HG03045 (cell line): ENCODE data around the gene KAT6B.

Source experiments
- ATAC-seq: cut with Tn5 transposase; IDR thresholded peaks from one replicate; pipeline ENCODE4 v1.9.1; 2021; ENCODE audit warnings: mild to moderate bottlenecking, moderate library complexity; ENCODE audit not compliant: unreplicated experiment

Gene KAT6B

DNA sequence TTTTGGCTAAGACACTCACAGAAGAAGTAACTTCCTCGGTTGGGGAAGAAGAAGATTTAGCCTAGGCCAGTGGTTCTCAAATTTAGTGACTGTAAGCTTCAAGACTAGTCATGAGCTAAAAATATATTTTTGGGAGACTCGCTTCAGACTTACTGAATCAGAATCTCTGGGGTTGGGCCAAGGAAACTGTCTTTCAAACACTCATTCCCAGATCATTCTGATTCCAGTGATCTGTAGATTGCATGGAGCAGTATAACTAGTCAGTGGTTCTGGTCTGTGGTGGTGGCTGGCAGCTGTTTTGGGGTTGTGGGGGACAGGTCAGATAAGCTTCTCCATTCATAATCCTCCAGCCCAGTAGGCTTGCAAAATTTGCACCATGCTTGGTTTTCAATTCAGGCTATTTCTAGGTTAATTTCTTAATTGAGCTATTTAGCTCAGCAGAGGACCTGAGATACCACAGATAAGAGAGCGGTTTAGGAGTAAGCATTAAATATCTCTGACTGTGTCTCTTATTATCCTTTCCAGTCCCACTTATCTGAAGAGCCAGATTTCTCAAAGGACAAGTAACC lies 3.8 kb upstream of the KAT6B start:
- ATAC-seq: no peak

DNA sequence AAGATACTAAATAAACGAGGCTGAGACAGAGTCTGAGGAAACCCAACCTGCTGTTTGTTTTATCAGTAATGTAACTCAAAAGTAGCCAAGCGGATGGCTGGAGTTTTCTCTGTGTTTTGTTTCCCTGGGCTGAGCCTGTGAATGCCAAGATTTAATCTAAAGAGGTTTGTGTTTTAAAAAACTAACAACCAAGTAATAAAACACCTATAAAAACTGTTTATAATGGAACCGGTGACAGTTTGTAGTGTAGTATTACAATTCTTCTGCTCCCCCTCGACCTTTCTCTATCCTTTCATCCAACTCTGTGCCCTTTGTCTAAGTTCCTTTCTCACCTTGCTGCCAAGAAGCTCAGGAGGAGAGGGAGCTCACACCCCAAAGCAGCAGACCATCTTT lies 2.6 kb upstream of the KAT6B start:
- no peak for ATAC-seq

DNA sequence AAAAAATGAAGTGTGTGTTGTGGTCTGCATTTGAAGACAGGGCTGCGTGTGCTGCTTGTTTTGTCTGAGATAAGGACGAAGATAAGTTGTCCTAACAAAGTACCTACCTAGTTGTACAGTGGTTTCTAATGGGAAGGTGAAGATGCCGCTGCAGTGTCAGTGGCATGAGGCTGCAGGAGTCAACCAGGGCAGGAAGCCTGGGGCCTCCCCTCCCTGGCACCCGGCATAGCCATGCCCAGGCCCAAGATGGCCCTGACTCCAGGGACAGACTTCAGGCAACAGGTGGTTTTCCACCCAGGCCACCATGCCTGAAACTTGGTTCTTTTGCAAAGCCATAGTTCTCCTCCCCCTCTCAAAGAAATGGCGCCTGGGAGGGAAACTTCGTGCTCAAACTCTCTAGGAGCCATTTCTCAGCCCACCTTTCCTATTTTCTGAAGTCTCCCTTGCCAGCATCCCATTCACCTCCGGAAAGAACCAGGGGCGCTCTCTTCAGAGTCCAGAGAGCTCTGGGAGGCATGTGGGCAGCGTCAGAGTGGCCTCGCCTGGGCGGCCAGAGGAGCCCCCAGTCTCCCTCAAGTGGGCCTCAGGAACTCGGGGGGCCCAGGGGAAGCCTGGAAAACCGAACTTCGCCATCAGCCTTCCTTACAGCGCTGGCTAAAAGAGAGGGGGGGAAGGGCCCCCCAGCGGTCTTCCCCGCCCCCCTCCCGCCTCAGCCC lies 2.1 kb upstream of the KAT6B start:
- no peak for ATAC-seq

DNA sequence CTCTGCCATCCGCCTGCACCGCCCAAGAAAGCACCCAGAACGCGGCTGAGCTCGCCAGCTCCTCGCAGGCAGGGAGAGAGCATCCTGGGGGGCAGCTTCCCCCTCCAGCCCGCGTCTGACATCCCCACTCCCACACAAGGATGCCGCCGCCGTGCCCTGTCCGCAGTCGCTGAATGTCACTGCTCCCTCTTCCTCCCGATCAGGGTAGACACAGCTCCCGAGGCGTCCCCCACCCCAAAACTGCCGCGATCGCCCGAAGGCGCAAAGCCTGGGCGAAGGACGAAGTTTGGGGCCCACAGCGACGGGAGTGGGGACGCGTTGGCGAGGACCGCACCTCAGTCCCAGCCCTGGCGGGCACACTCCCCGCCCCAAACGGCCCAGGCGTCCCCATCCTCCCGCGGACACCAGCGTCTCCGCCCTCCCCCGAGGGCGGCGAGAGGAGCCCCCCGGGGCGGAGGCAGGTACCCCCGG lies 1.5 kb upstream of the KAT6B start:
- ATAC-seq: peak; percentile 0

DNA sequence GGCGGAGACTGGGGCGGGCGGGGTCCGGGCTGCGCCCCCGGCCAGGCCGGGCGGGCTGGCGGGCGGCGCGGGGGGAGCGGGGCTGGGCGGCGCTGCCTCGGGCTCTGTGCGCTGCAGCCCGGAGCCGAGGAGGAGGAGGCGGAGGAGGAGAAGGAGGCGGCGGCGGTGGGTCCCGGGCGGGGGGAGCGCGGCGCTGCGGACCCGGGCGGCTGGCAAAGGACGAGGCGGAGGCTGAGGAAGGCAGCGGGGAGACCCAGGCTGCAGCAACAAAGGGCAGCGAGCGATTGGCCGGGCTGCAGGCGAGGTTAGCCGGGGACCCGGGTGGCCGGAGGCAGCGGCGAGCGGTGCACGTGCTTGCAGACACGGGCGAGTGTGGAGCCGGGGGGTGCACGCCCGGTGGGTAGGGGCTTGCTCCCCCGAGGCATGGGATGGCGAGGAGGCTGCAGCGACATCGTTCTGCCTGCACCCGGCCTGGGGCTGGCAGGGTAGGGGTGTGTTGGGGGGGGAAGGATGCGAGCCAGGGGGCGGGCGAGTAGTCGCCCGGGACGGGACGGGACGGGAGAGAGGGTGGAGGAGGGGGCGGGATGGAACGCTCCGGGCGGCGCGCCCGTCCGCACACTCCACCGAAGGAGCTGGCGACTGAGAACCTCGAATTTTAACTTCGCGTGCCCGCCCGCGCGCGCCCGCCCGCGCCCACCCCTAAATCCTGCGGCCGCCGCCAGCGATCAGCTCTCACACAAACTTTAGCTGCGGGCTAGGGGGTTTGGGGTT lies 844 bp upstream of the KAT6B start:
- peak; percentile 1 for ATAC-seq

DNA sequence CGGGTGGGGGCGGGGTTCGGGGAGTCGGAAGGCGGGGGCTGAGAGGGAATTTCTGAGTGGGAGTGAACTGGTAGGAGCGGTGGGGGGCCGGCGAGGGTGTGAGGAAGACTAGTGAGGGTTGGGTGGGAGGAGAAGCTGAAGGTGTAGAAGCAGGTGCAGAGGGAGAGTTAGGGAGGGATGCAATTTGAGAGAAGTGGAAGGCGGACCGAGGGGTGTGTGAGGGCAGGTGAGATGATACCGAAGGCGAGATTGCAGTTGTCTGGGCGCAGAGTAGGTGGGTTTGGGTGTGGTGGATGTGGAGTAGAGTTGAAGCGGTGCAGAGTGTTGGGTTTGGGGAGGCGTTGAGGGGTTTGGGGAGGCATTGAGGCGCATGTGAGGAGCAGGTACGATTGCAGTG lies 643 bp downstream of the KAT6B start:
- no peak for ATAC-seq

DNA sequence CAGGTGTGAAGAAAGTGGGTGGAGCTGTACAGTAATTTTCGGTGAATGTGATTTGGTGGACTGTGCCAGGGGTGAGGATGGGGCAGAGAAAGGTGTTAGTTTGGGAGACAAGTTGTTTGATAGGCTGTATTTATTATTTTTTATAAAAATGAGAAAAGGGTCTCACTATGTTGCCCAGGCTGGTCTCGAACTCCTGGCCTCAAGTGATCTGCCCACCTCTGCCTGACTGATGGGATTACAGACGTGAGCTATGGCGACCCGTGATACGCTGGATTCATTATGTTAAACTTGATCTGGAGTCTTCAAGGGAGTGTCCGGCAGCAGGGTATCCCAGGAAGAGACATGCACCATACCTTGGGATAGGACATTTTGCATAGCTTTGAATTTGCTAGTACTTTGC lies 1.3 kb downstream of the KAT6B start:
- no peak for ATAC-seq

DNA sequence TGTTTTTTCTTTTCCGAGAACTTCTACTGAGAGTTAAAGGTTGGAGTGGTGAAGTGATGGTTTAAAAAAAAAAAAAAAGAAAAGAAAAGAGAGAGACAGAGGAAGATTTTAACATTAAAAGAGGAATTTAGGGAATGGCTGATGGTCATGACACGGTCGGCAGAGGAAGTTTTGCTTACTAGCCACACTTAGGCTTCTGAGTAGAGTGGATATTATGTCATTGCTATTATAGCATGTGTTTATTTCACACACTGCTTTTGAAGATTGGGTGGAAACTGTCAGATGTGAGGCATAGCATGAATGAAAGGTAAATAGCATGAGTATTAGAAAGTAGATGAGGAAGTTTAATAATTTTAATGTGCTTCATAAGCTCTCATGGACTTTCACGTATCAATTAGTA lies 2.5 kb downstream of the KAT6B start:
- ATAC-seq: no peak

DNA sequence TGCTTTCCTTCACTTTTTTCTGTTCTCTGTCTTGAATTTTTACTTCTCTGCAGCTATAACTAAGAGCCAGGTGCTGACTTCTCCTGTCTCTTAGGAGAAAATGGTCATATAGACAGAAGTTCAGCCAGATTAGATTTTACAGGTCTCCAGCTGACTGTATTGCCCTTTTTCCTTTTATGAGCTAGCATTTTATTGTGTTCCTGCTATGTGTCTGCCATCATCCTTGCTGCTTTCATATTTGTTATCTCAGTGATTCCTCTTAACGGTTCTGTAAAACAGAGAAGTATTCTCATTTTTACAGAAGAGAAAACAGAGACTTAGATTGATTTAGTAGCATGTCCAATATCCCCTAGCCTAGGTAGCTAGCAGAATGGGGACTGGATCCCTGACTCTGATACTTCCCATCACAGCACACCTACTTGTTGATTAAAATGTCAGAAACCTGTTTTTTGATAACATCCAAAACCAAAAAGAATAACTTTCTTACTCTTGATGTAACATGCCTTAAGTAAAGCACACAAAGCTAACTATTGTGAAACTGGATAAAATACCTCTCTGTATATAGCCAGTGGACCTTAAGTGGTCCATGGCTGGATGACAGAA lies 5.2 kb downstream of the KAT6B start:
- ATAC-seq: no peak

DNA sequence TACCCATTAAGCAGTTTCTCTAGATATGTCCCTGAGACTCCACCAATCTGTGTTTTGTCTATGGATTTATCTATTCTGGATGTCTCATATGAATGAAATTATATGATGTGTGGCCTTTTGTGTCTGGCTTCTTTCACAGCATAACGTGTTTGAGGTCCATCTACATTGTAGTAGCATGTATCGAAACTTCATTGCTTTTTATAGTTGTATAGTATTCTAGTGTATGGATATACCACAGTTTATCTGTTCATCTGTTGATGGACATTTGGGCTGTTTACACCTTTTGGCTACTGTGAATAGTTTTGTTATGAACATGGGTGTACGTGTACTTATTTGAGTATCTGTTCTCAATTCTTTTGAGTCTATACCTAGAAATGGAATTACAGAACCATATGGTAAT lies 9.6 kb downstream of the KAT6B start:
- no peak for ATAC-seq

DNA sequence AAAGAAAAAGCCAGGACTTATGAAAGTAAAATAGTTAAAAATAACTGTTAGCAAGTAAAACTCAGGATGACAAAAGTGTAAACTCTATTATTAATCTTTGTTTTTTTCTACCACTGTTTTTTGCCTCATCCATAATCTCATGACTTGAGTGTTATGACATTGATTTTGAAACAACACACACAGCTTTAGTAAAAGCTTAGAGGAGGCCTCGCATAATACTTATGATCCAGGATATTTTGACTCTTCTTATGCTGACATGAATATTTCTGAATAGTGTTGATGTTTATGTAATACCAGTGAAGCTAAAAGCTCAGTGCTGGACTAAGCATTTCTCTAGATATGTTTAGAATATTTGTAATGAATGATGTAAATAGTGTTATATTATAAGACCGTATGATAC lies 10.5 kb downstream of the KAT6B start:
- ATAC-seq: no peak

DNA sequence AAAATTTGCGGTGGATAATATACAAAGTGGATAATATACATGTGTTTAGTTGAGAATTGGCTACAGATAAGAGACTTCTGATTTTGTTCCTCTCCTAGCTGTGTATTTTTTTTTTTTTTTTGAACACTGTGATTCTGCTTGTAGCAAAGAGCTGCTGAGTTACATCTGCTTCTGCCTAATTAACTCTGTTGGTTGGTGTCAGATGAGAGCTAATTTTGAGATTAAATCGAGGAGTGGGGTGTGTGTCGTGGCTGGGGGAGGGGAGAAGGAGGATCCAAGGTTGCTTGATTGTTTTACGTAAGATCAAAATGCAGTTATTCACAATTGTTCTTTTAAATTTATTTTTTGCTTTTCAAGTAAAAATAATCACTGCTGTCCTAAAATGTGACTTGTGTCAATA lies 11.3 kb downstream of the KAT6B start:
- ATAC-seq: no peak

DNA sequence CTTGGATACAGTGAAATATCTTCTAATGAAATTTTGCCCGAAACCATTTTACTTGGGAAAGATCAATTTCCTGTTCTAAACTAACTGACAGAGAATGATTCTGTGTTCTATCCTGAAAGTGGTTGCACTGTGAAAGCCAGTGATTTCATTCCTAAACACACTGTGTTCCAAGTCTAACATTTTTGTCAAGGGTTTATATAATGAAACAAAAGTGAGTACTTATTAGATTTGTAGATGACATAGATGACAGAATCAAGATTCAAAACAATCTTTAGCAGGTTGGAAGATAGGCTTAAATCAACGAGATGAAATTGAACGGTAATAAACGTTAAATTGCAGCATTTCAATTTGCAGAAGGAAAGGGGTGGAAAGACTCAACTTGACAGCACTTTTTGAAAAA lies 13.3 kb downstream of the KAT6B start:
- no peak for ATAC-seq

DNA sequence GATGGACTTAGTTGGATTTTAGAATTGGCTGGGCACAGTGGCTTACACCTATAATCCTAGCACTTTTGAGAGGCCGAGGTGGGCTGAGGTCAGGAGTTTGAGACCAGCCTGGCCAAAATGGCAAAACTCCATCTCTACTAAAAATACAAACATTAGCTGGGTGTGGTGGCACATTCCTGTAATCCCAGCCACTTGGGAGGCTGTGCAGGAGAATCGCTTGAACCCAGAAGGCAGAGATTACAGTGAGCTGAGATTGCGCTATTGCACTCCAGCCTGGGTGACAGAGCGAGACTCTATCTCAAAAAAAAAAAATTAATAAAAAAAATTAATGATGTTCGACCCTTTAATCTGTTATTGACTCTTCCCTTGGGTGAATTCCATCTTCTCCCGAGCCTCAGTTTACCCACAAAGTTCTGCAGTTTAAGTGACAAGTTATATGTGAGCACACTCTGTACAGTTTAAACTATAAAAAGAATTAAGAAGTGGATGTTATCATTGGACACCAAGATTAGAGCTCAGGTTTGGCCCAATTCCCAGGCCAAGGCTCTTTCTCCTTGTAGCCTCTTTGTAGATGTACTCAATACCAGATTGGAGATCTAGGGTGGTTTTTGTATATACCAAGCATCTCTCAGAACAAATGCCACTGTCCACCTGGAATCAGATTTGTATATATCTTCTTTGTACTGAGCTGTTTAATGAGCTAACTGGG lies 15.0 kb downstream of the KAT6B start:
- no peak for ATAC-seq

DNA sequence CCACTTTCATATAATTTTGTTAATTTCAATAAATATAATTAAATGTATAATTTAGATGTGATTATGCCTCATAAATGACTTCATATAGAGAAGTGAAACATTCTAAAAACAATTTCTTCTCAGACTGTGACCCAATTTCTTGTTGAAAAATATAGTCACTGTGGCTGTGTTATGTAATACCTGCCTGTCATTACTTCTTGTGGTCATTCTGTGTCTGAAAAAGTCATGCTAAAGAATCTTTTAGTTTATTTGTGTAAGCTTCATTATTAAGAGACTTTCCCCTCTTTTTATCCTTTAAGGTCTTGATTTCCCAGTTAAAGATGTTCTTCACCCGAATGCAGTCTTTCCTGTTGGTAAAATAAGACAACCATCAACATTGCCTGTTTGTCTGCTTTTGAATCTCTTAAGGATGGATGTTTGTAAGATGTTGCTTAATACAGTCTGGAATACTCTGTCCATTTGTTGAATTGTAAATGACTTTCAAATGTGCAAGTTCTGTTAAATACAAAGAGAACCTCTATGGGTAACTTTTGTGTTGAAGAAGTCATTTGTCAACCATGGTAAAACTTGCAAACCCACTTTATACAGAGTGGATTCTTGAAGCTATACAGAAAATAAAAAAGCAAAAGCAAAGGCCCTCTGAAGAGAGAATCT lies 16.0 kb downstream of the KAT6B start:
- ATAC-seq: no peak

DNA sequence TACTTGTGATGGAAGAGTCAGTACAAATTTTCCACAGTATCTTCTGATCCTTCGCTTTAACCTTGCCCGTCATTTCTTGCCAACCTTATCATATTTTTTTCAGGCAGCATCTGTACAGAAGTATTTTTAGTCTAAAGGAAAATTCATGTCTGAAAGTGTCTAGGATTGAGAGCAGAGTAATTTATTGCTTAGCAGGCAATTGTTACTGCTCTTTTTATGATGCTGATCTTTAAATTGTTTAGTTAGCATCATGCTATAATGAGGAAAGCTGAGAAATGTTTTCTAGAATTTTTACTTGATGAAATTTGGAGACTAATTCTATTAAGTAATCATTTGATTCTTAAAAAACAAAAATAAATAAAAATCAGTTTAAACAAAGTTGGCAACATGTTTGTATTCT lies 20.6 kb downstream of the KAT6B start:
- ATAC-seq: no peak

DNA sequence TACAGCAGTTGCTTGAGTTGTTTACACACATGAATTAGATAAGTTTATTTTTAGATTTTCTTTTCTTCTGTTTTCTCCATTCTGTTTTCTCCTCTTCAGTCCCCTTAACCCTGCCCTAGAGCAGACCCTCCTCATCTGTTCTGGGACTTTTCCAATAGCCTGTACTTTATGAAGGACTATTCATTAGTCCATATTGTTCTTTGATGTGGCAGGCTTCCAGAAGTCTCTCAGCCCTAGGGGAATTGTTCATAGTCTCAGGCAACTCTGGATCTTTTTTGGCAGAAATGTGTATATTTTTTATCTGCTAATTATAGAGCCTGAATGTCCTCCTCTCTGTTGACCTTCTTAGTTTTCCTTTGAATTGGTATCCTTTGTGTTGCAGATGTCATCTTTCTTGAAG lies 25.4 kb downstream of the KAT6B start:
- no peak for ATAC-seq

DNA sequence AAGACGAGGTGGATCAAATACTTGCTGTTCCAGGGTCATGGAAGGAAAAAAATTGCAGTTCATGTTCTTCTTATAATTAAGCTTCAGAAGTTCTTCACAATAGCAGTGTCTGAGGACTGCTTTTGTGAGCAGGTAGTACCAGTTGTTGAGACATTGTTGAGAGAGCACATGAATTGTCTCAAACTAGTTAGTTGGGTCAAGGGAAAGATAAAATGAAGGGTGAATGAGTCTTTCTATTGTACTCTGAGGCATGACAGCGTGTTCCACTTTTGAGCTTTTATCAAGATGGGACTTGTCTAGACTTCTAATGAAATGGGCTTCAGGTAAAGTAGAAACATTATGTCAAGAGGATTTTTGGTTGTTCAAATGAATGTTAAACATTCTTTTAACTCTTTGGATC lies 26.0 kb downstream of the KAT6B start:
- ATAC-seq: no peak

DNA sequence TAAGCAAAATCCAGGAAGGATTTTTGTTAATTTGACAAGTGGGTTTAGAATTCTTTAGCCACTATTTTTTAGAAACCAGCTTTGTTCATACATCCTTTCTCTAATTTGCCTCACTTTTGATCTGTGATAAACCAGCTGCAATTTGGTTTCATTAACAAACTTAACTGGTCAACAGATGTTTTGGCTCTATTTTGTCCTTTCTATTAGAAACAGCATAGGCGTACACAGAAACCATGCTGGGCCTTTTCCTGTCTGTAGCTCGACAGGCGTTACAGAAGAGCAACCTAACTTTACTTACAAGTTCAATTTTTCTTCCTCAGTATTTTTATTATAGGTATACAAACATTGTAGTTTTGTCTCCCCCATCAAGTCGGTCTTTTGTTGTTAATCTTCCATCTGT lies 28.2 kb downstream of the KAT6B start:
- ATAC-seq: no peak

DNA sequence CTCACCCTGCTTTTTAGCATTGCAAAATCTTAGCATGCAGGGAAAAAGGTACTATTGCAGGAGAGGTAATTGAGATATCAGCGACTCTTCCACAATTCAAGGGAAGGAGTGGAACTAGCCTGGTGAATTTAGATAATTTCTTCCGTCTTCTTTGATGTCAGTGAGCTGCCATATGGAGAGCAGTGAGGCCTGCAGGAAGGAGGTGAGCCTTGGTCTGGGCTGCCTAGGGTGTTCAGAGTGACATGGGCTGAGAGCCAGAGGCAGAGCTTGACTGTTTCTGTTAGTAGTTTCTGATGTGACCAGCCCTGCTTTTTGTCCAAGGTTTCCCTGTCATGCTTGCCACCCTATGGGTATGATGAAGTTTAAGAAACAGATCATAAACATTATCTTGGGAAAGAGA lies 28.6 kb downstream of the KAT6B start:
- no peak for ATAC-seq

DNA sequence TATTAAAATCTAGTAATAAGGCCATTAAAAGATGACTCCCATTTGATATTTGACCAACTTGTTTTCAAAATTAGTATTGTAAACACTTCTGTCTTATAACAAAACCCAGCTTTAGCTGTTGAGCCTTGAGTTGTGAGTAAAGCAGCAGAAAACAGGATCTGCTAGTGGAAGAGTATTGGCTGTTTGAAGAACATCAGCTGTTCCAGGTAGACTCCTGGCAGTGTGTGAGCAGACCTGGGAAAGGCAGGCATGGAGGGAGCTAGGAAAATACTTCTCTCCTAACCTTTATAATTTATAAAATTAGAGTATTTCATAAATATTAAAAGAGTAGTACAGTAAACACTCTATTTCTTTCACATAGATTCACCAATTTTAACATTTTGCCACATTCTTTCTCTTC lies 29.0 kb downstream of the KAT6B start:
- ATAC-seq: no peak
